HG02885 (cell line): ENCODE results near the gene CISH.
A peak's percentile ranks its signal among the peaks of the same experiment; 100 is the strongest.

Experiments
- ATAC-seq: cut with Tn5 transposase; IDR thresholded peaks from one replicate; pipeline ENCODE4 v1.9.1; 2021; ENCODE audit warnings: mild to moderate bottlenecking; ENCODE audit not compliant: unreplicated experiment, poor library complexity

Gene CISH, protein sequence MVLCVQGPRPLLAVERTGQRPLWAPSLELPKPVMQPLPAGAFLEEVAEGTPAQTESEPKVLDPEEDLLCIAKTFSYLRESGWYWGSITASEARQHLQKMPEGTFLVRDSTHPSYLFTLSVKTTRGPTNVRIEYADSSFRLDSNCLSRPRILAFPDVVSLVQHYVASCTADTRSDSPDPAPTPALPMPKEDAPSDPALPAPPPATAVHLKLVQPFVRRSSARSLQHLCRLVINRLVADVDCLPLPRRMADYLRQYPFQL

DNA sequence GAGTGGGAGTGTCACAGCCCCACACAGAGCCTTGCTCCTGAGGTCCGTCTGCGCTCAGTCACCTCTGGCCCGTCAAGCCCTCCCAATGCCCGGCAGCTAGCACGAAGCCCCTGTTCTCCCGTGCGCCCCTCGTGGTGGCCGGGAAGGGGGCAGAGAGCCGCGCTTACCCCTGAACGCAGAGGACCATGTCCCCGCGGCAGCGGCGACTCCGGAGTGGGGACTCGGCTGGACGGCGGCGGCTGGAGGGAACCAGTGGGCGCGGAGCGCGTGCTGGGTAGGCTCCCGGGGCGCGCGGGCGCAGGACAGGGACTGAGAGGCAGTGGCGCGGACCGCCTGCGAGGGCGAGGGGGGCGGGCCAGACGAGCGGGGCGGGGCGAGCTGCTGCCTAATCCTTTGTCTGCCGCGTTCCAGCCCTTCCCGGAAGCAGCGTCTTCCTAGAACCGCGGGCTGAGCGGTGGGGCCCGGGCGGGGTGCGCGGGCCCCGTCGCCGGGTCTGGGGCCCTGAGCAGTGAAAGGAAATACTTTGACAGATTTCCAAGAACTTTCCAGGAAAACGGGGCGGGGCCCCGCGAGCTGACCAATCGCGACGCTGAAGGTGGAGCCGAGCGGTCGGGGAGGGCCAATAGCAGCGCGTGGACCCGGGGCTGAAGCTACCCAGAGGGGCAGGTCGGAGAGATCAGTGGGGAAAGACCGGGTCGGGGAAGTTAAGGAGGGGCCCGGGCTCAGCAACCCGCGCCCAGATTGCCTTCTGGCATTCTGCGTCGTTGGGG is at the start of gene CISH:
TSS of gene CISH (minus strand) at position 311 of the 770 bp plus-strand sequence. CDS start at position 187, 124 bp downstream.
- ATAC-seq = peak; percentile 81

DNA sequence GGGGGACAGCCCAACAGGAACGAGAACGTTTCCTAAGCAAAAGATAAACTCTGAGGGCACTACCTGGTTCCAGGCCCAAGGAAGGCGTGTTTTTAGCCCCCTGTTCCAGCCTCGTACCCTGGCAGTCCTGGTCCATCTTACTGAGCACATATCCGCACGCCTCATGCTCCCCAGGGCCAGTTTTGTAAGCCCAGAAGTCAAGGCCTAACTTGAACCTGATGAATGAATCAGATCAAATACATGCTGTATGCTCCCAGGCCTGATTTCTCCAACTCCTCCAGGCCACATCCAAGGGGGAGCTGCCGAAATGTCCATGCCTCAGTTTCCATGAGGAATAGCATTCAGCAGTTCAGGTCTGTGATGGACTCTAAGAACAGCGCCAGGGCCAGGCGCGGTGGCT is 48.8 kb upstream of the CISH start:
- ATAC-seq = no peak

DNA sequence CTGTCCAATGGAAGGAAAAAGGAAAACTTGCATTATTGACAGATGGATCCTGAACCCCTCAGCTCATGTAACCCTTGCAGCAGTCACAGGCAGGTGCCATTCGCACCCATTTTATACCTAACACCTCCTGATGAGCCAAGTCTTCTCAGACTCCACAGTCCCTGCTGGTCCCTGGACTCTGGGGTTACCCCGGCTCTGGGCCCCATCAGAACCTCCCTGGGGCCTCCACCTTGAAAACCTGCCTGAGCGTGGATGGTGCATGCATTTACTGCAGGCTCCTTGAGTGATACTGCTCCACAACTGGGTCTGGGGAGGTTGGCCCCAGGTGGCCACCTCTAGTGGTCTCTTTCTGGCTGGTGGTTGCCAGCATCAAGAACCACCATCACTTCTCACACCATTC is 47.3 kb upstream of the CISH start:
- ATAC-seq = no peak

DNA sequence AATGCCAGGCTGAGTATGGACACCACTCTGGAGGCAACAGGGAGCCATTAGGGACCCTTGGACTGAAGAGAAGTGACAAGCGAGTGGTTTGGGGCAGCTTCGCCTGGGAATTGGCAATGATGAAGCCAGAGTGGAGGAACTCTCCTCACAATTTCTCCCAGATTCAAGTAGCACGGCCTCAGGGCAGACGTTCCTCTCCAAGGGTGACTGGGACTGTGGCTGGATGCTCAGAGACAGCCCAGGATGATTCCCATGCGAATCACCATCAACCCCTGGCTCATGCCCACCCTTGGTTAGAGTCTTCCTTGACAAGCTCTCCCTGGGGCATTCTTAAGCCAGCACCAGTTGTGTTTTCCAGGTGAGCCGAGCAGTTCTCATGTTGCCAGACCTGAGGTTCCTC is 46.8 kb upstream of the CISH start:
- no peak for ATAC-seq

DNA sequence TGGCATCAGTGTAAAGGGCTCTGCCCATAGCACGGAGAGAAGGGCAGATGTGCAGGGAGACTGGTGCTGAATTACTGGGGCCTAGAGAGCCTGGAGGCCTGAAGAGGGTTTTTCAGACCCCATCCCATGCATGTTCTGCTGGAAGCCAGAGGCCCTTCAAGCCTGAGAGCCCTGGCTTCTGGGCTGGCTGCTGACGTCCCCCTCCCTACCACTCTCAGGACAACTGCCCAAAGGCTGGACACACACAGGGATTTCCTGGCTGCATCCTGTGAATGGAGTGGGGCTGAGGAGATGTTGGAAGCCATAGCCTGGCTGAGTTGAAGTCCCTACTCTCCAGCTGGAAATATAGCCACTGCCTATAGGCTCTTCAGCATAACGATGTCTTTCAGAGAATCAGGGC is 46.2 kb upstream of the CISH start:
- no peak for ATAC-seq

DNA sequence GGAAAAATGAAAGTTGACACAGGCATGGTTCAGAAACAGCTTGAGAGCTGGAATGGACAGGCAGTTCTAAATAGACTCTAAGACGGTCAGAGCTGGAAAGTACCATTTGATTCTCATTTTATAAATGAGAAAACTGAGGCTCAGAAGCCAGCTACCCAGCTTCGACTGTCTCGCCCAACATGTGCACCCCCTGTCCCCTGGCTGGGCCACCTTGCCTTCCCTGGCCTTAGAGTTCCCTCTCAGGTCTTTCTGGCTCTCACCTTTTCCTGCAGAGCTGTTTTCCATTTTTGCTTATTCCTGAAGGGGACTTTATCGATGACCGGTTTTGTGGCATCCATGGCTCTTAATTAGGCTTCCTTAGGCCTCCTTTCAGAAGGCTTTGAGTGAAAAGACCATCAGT is 45.8 kb upstream of the CISH start:
- ATAC-seq = no peak

DNA sequence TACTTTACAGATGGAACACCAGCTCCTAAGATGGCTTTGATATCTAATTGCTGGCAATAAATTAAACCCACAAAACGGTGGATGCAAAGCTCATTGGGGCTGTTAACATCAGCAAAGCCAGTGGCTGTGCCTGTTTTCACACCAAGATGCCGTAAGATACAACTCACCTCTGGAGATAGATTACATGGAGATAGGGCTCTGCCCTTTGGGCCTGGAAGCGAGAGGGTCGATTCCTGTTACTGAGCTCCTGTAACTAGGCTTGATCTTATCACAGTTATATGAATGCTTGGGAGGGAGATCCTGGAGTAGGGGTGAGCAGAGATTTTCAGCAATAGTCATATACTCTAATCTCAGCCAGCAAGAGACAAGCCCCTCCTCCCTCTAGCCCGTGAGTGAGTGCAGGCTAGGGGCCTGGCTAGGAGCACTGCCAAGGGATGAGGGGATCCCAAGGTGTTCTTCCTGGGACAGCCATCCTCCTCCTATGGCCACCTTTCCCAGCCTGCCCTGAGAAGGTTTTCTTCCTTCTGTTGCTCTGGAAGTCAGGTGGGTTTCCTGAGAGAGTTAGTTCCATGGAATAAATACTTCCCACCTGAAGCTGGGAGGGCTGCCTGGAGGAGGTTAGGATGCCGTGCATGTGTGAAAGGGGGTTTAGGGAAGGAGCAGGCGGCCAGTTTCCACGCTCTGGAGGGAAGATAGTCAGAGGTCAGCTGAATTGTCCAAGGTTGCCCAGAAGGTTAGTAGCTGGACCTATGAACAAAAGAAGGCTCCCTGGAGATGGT is 45.0 kb upstream of the CISH start:
- ATAC-seq = no peak

DNA sequence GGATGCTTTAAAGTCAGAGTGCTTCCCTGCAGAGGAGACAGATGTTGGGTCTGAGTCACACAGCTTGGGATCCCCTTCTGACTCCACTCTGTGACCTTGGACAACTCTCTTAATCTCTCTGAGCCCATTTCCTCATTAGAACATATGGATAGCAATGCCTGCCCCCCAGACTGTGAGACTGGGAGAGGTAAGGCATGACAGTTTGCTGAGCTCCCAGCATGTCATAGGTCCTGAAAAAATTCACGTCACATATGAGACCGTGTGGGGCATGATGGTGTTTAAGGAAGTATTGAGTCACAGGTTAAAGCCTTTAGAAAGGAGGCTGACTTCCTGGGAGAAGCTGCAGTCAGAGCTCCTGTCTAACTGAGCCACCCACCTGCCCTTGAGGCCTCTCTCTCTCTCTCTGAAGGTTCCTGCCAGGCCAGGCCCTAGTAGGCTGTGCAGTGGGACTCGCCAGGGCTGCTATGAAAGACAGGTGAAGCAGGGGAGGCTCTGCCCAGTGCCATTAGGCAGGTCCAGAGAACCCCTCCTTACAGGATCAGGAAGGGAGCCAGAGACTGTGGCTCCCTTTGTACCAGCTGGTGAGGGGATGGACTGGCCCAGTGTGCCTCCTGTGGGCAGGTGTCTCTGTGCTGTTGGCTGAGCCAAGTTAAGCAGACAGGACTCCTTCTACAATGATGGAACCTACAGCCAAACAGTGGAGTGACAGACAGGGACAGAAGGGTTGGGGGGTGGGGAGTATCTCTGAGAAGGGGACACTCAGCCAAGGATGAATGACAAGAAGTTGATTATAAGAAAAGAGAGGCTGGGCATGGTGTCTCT is 43.6 kb upstream of the CISH start:
- no peak for ATAC-seq

DNA sequence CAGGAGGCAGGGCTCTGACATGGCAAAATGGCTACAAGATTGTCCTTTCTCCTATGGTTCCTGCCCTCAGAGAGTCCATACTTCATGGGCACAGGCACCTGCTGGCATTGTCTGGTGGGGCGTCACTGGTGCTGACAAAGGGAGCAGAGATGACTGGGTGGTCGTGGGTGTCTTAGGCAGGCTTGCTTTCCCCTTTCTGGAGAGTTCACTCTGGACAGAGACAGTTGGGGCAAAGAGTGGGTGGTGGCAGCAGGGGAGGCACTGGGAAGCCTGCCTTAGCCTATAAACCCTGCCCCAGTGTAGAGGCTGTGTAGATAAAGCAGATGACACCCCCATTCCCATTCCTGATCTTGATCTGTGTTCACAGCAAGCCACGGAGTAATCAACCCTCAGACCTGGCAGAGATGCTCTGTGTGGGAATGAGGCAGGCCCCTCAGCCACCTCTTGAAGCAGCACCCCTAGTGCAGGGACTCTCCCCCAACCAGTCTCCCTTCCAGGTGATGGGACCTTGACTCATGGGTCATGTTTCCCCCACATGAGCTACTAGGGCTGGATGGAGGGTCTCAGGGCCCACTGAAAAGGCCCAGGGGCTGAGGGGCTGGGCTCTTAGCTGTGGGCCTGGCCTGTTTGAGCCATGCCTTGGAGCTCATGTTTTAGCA is 42.5 kb upstream of the CISH start:
- ATAC-seq = no peak

DNA sequence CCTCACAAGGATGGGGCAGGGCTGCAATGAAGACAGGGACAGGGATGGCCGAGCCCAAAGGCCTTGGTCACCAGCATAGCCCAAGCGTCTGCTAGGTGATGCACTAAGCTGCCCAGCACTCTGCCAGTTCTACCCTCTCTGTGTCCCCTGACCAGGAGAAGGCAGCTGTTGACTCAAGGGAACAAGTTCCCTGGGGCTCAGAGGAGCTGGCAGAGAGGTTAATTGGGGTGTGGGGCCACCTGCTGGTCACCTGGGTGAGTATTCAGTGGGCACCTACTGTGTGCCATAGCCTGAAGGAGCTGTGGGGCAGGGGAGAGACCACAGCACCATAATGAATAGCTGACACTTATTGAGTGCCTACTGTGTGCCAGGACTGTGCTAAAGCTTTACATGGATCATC is 41.1 kb upstream of the CISH start:
- ATAC-seq = no peak

DNA sequence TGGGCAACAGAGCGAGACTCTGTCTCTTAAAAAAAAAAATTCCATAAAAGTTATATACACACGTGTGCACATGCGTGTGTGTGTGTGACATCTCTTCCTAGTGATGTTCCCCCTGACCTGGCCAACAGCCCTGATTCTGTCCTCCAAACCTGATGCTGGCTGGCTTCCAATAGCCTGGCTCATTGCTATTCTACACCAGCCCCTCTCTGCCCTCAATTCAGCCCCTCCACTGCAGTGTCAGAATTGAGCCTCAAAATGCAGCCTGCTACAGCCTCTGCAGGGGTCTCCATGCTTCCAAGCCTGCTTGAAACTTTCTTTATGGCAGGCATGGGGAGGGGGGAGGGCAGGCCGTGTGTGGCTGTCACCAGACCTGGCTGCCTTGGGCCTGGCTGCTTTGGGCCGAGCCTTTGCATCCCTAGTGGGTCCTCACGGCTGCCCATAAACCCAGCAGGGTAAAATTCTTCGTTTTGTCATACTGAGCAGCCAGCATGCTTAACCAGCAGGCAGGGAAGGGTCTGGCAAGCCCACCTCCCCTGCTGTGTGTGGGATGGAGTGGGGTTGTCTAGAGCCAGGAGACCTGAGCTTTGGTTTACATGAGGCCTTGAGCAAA is 40.5 kb upstream of the CISH start:
- ATAC-seq = no peak

DNA sequence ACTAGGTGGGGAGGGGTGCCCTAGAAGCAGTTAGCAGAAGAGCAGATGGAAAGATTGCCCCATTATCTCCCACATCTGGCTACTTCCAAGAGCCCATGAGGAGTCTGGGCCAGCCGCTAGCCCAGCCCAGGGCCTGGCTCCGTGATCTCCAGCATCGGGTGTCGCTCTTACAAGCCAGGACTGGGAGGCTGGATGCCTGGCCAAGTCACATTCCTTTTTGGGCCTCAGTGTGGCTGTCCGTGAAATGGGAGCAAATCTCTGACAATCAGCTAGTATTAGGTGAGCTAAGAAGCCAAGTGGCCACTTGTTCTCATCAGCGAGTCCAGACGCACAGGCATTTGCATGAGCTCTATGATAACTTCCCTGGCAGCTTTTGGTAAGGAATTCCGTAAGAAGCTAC is 39.9 kb upstream of the CISH start:
- ATAC-seq = no peak

DNA sequence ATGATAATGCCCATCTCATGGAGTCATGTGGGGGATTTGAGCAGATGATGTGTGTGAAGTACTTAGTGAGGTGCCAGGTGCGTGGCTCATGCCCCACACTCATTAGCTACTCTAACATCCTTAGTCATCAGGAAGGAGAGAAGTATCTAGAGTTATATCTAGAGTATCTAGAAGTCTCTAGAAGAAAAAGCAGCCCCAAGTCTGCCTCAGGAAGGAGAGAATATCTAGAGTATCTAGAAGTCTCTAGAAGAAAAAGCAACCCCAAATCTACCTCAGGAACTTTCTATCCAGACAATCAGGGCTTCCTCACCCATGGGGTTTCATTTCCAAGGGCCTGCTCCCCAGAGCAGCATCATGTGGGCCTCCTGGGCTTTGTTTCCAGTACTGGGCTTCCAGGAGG is 38.4 kb upstream of the CISH start:
- no peak for ATAC-seq

DNA sequence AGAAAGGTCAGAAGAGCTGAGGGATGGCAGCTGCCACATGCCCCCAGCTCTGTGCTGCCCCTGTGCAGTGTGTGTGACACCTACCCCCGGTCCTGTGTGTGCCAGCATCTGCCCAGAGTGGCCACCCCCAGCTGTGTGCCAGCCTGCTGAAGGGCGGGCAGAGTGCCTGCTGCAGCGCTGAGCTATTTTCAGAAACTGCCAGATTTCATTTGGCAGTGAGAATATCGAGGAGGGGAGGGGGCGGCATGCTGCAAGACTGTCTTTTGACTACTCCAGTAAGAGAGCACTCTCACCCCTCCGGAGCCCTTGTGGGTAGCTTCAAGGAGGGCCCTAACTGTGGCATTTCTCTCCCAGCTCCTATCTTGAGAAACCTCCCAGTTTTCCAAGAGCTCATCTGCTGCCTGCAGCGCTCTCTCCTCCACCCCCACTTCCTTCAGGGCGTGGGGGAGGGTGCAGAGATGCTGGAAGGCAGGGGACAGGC is 37.9 kb upstream of the CISH start:
- ATAC-seq = no peak

DNA sequence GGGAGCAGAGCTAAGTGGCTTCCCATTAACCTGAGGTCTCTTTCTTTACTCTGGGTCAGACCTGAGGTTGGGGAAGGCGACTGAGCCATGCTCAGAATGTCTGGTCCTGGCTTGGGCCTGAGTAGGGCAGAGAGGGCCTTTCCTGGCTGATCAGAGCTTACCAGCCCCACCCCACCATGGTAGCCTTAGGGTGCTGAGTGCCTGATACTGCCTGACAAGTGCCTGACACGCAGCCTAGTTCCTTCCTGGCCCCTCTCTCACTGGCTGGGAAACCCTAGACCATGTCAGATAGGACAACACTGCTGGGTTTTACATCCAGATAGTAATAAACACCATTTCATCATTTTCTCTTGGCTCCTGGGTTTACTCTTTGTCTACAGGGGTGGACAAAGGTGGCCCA is 37.4 kb upstream of the CISH start:
- ATAC-seq = no peak

DNA sequence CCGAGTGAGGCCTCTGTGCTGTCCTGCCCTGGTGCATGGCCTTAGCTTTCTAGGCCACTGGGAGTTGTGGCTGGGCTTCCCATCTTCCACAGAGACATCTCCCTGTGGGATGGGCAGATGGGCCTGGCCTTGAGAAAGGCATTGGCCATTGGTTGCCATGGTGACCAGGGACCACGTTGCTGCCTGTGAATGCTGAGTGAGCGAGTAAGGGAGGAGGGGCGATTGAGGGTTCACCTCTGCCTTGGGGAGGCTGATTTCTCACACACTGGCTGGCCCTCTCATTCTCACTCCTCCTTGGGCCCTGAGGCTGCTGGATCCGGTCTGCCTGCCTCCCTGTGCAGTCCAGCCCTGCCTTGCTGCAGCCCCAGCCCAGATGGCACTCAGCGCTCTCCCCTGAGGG is 36.7 kb upstream of the CISH start:
- no peak for ATAC-seq

DNA sequence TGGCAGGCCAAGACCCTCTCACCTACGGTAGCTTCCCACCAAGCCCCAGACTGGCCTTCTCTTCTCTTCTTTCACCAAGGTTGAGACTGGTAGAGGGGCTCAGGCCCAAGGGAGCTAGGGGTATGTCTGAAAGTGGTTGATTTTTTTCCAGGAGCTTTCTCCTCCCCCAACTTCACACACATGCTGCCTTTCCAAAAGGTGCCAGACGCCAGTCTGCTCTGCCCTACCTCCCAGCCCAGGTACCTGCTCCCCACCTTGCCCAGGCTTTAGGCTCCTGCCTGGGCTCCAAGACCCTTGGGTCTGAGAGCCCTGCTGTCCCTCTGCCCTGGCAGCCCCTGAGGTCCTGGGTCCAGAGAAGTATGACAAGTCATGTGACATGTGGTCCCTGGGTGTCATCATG is 33.8 kb upstream of the CISH start:
- no peak for ATAC-seq

DNA sequence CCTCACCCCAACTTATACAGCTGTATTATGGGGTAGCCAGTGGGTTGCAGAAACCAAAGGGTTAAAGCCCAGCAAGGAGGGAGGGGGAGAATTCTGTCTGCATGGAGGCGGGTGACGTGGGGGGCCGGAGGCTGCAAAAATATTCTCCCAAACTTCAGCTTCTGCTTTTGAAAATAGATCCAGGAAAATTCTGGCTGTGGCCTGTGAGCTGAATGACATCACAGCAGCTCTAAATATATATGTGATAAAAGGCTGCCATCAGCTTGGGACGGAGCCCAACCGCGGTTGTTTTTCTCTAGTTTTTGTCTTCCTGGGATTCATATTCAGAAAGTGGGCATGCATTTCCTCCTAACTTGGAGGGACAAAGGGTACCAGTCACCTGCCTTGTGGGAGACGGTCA is 33.0 kb upstream of the CISH start:
- ATAC-seq = no peak

DNA sequence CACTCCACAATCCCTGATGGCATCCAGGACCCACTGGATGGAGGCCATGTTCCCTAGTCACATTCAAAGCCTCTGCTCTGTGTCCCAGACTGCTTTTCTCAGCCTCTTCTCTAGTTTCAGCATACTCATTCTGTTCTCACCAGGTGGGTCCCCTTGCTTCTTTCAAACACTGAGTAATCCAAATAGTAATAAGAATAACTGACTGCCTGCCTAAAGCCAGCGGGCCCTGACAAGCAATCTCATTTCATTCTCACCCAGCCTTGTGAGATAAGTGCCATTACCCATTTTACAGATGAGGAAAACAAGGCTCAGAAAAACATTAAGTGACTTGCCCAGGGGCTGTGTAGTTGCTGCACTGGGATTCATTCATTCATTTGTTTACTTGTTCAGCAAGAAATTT is 30.8 kb upstream of the CISH start:
- no peak for ATAC-seq
